NCI-H460 (cell line): ENCODE measurements around the gene C3orf20. TPM values are rescaled to one million over a fixed set of nuclear protein-coding genes. Genes with fewer than 3 reads are reported as not detected.

Source experiments
- total RNA-seq: library from RNA; depleted of rRNA; stranded (reverse); fragments of >200 nt; shearing (Covaris generic); gene quantifications from 2 replicates; pipeline ENCODE4 v1.2.3, GENCODE V29; 2014; rRNA removed

Gene C3orf20
- total RNA-seq, 1 experiment from 2014 or later, result not detected

Other genes starting within 250 kb of the C3orf20 start
- 0.03 and 0.27 TPM in 2 replicates for gene GRIP2, start 134.8 kb upstream of the C3orf20 start, total RNA-seq
- gene CCDC174, start 23.4 kb upstream of the C3orf20 start, total RNA-seq, result 16.0 and 30.7 TPM in 2 replicates
- 0.17 TPM in 1 of 2 replicates, not detected in the other for gene FGD5, start 143.8 kb downstream of the C3orf20 start, total RNA-seq